GM12865 (cell line): Measurements from ENCODE around the gene CACNA1E.

Experiments
- DNase-seq: peaks from one replicate; pipeline ENCODE4 v3.0.0; 2010; ENCODE audit warnings: low read depth
- H3K4me3 ChIP-seq: 2 replicates; pipeline ENCODE4 v1.5.1; 2011; ENCODE audit warnings: mild to moderate bottlenecking, low read depth, low read length, control low read depth
- TF ChIP-seq, protein P1 (sequence below): IDR thresholded peaks from 2 replicates; pipeline ENCODE4 v1.5.1; 2011; ENCODE audit warnings: low read length, control low read depth, low read depth, inconsistent platforms; ENCODE audit not compliant: insufficient read depth; ENCODE audit errors: missing control alignments

CACNA1E gene

DNA sequence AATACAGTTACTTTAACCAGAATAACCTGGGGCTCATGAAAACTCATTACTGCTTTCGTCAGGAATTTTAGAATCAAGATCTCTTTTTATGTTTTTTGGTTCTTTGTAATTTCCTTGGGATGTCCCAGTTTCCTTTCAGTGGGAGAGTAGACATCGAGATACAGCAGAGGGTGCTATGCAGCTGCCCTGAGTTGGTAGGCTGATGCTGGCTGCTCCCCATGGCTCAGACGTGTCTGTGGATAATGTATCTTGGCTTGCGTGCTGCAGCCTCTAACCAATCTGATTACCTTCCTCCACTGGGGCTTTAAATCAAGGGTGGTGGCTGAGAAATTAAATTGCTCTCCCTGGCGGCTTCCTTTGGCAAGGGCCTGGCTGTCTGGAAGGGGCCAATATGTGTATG, 253.7 kb downstream of the CACNA1E start:
- H3K4me3 ChIP-seq, result no peak overlapping the region
- DNase-seq, result no peak

DNA sequence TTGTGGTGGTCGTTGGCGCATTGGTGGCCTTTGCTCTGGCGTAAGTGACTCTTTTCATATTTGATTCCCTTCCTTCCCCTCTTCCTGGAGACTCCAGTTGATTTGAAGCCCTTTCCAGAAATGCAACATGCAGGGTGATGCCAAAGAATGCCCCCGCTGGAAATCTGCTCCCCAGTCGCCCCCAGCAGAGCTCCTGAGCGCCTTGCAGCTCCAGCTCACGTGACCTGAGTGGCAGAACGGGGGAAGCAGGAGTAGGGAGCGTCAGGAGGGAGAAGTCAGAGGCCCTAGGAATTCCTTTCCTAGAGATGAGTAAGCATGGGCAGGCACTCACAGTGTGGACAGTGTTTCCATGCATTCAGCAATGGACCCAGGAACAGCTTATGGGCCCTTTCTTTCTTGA, 255.9 kb downstream of the CACNA1E start:
- TF ChIP-seq, protein P1, sequence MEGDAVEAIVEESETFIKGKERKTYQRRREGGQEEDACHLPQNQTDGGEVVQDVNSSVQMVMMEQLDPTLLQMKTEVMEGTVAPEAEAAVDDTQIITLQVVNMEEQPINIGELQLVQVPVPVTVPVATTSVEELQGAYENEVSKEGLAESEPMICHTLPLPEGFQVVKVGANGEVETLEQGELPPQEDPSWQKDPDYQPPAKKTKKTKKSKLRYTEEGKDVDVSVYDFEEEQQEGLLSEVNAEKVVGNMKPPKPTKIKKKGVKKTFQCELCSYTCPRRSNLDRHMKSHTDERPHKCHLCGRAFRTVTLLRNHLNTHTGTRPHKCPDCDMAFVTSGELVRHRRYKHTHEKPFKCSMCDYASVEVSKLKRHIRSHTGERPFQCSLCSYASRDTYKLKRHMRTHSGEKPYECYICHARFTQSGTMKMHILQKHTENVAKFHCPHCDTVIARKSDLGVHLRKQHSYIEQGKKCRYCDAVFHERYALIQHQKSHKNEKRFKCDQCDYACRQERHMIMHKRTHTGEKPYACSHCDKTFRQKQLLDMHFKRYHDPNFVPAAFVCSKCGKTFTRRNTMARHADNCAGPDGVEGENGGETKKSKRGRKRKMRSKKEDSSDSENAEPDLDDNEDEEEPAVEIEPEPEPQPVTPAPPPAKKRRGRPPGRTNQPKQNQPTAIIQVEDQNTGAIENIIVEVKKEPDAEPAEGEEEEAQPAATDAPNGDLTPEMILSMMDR, result no peak
- H3K4me3 ChIP-seq, result no peak overlapping the region
- DNase-seq, result no peak

More for the DNA sequence above, 253.7 kb downstream of the CACNA1E start:
- TF ChIP-seq, protein P1, result no peak

DNA sequence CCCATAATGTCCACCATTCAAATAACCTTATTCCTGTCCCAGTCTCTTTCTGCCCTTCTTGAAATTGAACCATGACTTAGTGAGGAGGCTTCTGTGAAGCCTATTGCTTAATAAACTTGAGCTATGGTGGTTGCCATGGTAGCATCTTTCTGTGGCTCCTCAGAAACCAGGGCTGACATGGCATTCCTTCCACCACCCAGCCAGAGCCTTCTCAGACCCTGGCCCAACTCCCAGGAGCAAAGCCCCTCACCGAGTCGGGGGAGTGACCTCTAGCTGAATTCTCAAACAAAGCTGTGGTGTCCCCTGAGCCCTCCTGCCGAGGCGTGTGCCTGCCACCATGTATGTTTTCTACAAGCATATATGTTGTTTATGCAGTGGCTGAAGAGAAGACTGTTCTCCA, 259.1 kb downstream of the CACNA1E start:
- no peak overlapping the region for H3K4me3 ChIP-seq
- no peak for DNase-seq
- TF ChIP-seq, protein P1, result no peak

DNA sequence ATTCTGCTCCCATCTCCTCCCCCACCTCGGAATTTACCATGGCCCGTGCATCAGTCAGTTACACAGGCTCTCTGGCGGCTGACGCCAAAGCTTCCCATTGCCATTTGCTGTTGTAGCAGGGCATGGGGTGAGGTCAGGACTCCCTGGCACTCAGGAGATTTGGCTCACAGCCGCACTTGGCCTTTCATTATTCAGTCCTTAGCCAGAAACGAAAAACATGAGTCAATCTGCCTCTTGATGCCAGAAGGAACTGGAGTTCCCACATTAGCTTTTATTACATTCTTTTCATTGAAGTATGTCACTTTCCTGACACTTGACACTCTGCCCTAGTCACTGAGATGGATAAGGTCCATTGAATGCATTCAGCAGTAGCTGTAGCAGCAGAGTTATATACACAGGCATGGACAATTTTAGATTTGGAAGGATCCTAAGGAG, 260.6 kb downstream of the CACNA1E start:
- H3K4me3 ChIP-seq, result no peak overlapping the region
- no peak for DNase-seq
- TF ChIP-seq, protein P1, result no peak

DNA sequence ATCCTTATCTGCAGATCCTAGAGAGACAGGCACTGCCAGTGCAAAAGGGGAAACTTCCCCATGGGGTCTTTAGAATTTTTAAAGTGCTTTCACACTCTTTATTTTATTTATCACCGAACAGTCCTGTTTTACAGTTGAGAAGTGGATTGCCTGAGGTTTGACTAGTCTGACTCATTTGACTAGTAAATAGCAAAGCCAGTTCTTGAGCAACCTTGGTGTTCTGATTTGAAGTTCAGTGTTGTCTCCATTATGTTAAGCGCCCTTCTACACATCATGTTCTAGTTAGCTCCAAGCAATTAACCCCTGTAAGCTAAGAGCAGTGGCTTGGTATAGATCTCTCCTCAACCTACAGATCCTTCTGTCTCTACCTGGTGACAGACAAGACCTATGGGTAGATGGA, 262.9 kb downstream of the CACNA1E start:
- DNase-seq, result no peak
- no peak overlapping the region for H3K4me3 ChIP-seq
- TF ChIP-seq, protein P1, result no peak

DNA sequence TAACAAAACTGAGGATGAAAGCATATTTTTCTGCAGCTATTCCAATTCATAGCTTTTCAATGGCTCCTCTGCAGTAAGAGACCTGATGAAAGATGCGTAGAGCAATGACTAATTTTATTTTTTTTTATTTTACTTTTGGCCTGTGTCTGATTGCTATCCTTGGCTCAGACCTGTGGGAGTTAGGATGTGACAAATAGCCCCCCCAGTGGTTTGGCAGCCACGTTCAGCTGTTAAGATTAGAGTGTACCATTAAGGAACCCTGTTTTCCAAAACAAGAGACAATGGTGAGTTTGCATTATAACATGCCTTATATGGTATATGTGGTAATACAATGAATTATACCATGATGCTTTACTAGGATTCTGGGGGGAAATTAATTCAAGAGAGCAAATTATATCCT, 264.7 kb downstream of the CACNA1E start:
- DNase-seq, result no peak
- H3K4me3 ChIP-seq, result no peak overlapping the region
- TF ChIP-seq, protein P1, result no peak

DNA sequence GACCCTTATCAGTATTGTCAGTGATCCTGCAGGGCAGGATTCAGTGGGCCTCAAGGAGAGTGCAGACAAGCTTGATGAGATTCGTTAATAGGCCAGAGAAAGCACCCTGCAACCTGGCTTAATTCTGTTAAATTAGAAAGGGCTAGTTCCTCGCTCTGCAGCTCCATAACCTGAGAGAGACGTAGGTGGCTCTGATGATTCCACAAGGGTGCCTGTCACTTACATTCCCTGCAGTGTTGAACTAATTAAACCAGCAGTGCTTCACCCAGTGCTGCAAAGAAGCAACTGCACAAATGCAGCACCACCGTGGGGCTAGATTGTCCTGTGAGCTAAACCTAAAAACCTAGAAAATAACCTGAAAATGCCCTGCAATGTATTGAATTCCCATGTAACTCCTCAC, 270.8 kb downstream of the CACNA1E start:
- H3K4me3 ChIP-seq, result no peak overlapping the region
- no peak for DNase-seq
- TF ChIP-seq, protein P1, result no peak
